Subcutaneous adipose tissue (tissue), 4 donors: Measurements from ENCODE around the gene FAM83C. TPM values are rescaled to one million over a fixed set of nuclear protein-coding genes. Genes with fewer than 3 reads are reported as not detected.

Experiments used
- CTCF ChIP-seq: fragments of 450-650 bp; IDR thresholded peaks from one replicate; pipeline ENCODE4 v1.5.1; 2016; ENCODE audit warnings: low read depth, mild to moderate bottlenecking, control low read depth, antibody characterized with exemption, moderate library complexity
- total RNA-seq, 4 donors: library from RNA; depleted of rRNA; stranded (reverse); fragments of >200 nt; gene quantifications; one replicate each; pipeline ENCODE4 v1.1.0, GENCODE V29; 2016

The FAM83C gene
- total RNA-seq, 4 donors from 2014 or later: not detected

GRCh38 chr20:35302421-35303335 lies 10.5 kb upstream of the FAM83C start:
- TF ChIP-seq CTCF: no peak

- TF ChIP-seq CTCF: no peak
Observed at GRCh38 chr20:35301426-35301825, 9.2 kb upstream of the FAM83C start.

GRCh38 chr20:35300469-35301262 lies 8.4 kb upstream of the FAM83C start:
- no peak for TF ChIP-seq CTCF

- TF ChIP-seq CTCF: no peak
Observed at GRCh38 chr20:35299780-35300179, 7.6 kb upstream of the FAM83C start.

- no peak for TF ChIP-seq CTCF
Observed at GRCh38 chr20:35298264-35298663, 6.0 kb upstream of the FAM83C start.

GRCh38 chr20:35297740-35298139 lies 5.5 kb upstream of the FAM83C start:
- TF ChIP-seq CTCF: no peak

- TF ChIP-seq CTCF: no peak
Observed at GRCh38 chr20:35297155-35297554, 4.9 kb upstream of the FAM83C start.
